Measurements from ENCODE around the gene PPP1R14D.
"Not testable (repeated sequence)": the region's sequence is repeated elsewhere in the genome, so short reads cannot be mapped to it uniquely, and the experiment has no call there.

PPP1R14D gene

GRCh38 chr15:40828447-40829036, at the start of gene PPP1R14D:
TSS of gene PPP1R14D (minus strand) at chr15:40828708. CDS start at chr15:40828641, 67 bp downstream.
- DNase-seq: no peak

GRCh38 chr15:40877694-40878093, 49.2 kb upstream of the PPP1R14D start:
- no peak for DNase-seq

GRCh38 chr15:40875991-40876730, 47.7 kb upstream of the PPP1R14D start:
- no peak for DNase-seq

GRCh38 chr15:40873694-40874561, 45.4 kb upstream of the PPP1R14D start, which contains the start of gene RHOV:
TSS of gene RHOV (minus strand) at chr15:40874234. CDS start at chr15:40874139, 95 bp downstream.
- peak; percentile 49 for DNase-seq

GRCh38 chr15:40872791-40873693, 44.5 kb upstream of the PPP1R14D start:
- DNase-seq: no peak

- no peak for DNase-seq
Measured at GRCh38 chr15:40871749-40872617, 43.5 kb upstream of the PPP1R14D start.

- DNase-seq: no peak
Measured at GRCh38 chr15:40870716-40871115, 42.2 kb upstream of the PPP1R14D start.

- DNase-seq: no peak
Measured at GRCh38 chr15:40869686-40870085, 41.2 kb upstream of the PPP1R14D start.

- no peak for DNase-seq
Measured at GRCh38 chr15:40867199-40867598, 38.7 kb upstream of the PPP1R14D start.

- no peak for DNase-seq
Measured at GRCh38 chr15:40863660-40864270, 35.3 kb upstream of the PPP1R14D start.

GRCh38 chr15:40861147-40861546, 32.6 kb upstream of the PPP1R14D start:
- DNase-seq: not testable (repeated sequence)

- peak; percentile 89 for DNase-seq
Measured at GRCh38 chr15:40859206-40859851, 30.8 kb upstream of the PPP1R14D start.

- DNase-seq: no peak
Measured at GRCh38 chr15:40858706-40859105, 30.2 kb upstream of the PPP1R14D start.

- DNase-seq: peak; percentile 80
Measured at GRCh38 chr15:40857601-40858341, 29.3 kb upstream of the PPP1R14D start.

GRCh38 chr15:40856746-40857145, 28.2 kb upstream of the PPP1R14D start:
- no peak for DNase-seq

GRCh38 chr15:40855706-40856234, 27.3 kb upstream of the PPP1R14D start:
- DNase-seq: no peak

GRCh38 chr15:40854161-40854560, 25.7 kb upstream of the PPP1R14D start:
- DNase-seq: no peak

- DNase-seq: no peak
Measured at GRCh38 chr15:40853241-40853890, 24.9 kb upstream of the PPP1R14D start.

- DNase-seq: no peak
Measured at GRCh38 chr15:40852529-40852928, 24.0 kb upstream of the PPP1R14D start.
